GM18873 (cell line): ENCODE data around the gene PFKL.
"Not testable (repeated sequence)": the region's sequence is repeated elsewhere in the genome, so short reads cannot be mapped to it uniquely, and the experiment has no call there.

Experiments
- ATAC-seq: cut with Tn5 transposase; IDR thresholded peaks from one replicate; pipeline ENCODE4 v1.9.1; 2021; ENCODE audit warnings: mild to moderate bottlenecking, moderate library complexity, moderate number of reproducible peaks; ENCODE audit not compliant: unreplicated experiment, low FRiP score

The PFKL gene

GRCh38 chr21:44354775-44355771 is 55.2 kb downstream of the PFKL start:
- no peak for ATAC-seq

GRCh38 chr21:44356160-44356559 is 56.3 kb downstream of the PFKL start:
- ATAC-seq, result no peak

GRCh38 chr21:44356636-44357035 is 56.8 kb downstream of the PFKL start:
- ATAC-seq, result no peak

- ATAC-seq, result no peak
Observed at GRCh38 chr21:44357064-44357837, 57.4 kb downstream of the PFKL start.

GRCh38 chr21:44359396-44359795 is 59.5 kb downstream of the PFKL start:
- ATAC-seq, result no peak

GRCh38 chr21:44360159-44360558 is 60.3 kb downstream of the PFKL start:
- no peak for ATAC-seq

GRCh38 chr21:44361903-44362302 is 62.0 kb downstream of the PFKL start:
- ATAC-seq, result not testable (repeated sequence)

- ATAC-seq, result no peak
Observed at GRCh38 chr21:44363278-44363677, 63.4 kb downstream of the PFKL start.

GRCh38 chr21:44364151-44365053 is 64.5 kb downstream of the PFKL start:
- ATAC-seq, result no peak

- no peak for ATAC-seq
Observed at GRCh38 chr21:44365251-44365966, 65.6 kb downstream of the PFKL start.

- ATAC-seq, result no peak
Observed at GRCh38 chr21:44365967-44366585, 66.2 kb downstream of the PFKL start.

- no peak for ATAC-seq
Observed at GRCh38 chr21:44366586-44367211, 66.8 kb downstream of the PFKL start.

- no peak for ATAC-seq
Observed at GRCh38 chr21:44368711-44369446, 69.0 kb downstream of the PFKL start.

GRCh38 chr21:44370027-44370735 is 70.3 kb downstream of the PFKL start:
- no peak for ATAC-seq

GRCh38 chr21:44370786-44371410 is 71.0 kb downstream of the PFKL start:
- no peak for ATAC-seq

- ATAC-seq, result no peak
Observed at GRCh38 chr21:44371596-44371995, 71.7 kb downstream of the PFKL start.

- no peak for ATAC-seq
Observed at GRCh38 chr21:44372616-44373015, 72.8 kb downstream of the PFKL start.
